Stimulated activated CD8-positive, alpha-beta memory T cell treated with anti-CD3 and anti-CD28 coated beads, Interleukin-12 subunit alpha, Interleukin-12 subunit beta, amount 100 ng/mL, for 1 hour (primary cell): ENCODE measurements around the gene SLX4IP.
A peak's percentile ranks its signal among the peaks of the same experiment; 100 is the strongest.
"Not testable (repeated sequence)": the region's sequence is repeated elsewhere in the genome, so short reads cannot be mapped to it uniquely, and the experiment has no call there.

ENCODE experiments used
- DNase-seq: peaks from one replicate; pipeline ENCODE4 v3.0.0-alpha.2; 2020; ENCODE audit warnings: low read depth

SLX4IP gene

DNA sequence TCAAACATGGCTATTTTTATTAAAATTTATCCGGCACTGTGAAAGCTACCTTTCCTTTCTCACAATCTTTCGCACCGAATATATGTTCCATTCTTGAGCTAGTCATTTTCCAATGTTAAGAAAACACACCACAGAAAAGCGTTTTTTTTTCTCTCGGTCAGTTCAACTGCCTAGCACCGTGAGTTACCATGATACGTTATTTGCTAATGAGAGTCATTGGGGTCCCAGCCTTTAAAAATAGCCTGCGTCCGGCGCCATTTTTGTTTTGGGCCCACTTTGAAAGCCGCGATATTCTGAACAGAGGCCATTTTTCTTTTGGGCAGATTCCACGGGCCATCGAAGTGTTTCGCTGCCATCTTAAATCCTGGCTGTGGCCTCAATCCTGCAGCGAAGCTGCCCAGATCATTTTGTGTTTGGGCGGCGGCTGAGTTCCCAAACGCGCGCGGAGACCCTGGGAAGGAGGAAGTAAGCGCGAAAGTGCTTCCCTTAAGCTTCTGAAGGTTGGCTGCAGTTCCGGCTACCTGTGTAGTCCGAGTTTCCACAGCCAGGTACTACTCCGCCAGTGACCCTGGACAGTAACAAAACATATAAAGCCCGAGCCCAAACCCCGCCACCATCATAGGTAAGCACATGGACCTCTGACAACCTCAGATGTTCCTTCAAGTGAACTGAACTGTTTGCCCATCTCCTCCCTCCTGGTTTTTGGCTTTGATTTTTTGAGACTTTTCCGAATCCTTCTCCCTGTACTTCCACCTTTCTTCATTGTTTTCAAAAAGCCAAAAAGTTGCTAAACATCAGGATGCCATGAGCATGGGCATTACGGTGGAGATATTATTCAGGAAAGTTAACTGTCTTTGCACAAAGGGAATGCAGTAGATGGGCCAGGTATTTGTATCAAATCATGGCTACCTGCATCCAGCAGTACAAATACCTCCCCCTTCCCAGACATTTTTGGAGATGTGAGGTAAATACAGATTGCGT, at the start of gene SLX4IP:
Gene SLX4IP, plus strand, starts transcription at position 474 of the 981 bp plus-strand sequence. CDS start 22,900 bp downstream, outside the sequence.
- peak; percentile 71 for DNase-seq

DNA sequence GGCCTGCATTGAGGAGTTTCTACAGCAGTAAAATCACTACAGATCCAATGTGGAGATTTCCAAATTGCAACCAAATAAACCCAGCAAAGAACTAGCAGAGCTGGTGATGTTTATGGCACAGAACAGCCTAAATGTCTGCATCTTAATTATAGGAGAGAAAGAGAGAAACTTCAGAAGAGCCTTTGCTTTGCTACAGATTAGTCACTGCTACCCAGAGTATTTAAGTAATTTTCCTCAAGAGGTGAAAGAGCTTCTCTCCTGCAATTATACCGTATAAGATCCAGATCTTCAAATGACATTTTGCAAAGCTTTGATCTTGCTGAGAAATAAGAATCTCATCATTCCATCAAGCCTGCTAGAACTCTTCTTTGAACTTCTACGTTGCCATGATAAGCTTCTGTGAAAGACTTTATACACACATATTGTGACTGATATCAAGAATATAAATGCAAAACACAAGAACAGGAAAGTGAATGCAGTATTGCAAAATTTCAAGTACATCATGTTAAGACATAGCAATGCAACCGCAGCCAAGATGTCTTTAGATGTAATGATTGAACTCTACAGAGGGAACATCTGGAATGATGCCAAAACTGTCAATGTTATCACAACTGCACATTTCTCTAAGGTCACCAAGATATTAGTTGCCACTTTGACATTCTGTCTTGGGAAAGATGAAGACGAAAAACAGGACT, 49.1 kb upstream of the SLX4IP start:
- DNase-seq = no peak

DNA sequence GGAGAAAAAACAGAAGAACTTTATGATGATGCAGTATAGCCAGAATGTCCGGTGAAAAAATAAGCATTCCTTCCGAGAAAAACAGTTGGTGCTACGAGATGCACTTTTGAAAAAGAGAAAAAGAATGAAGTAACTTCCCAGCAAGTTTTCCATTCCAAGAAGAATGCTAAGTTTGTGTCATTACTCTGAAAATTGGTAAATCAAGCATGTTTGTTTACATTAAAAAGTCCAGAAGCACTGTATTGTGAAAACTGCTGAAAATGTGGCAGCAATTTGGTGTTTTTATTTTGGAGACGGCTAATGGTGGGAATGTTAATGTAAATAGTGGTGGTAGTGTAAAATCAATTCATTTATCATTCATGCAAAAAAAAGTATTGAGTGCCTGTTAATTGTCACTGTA, 47.4 kb upstream of the SLX4IP start:
- no peak for DNase-seq

DNA sequence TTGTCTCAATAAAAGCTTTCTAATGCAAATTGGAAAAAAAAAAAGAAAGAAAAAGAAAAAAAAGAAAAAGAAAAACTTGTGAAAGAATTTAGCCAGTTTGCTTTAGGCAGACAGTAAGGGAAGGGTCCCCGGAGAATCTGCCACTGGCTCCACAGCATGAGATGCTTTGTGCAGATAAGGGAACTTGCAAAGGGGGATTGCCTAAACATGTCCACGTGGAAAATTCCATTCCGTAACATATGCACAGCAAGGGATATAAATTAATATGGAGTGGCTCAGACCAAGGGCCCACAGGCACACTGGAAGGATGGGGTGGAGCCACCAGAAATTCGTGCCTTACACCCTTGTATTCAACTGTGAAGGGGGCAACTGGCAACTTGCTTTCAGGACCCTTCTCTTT, 46.5 kb upstream of the SLX4IP start:
- no peak for DNase-seq

DNA sequence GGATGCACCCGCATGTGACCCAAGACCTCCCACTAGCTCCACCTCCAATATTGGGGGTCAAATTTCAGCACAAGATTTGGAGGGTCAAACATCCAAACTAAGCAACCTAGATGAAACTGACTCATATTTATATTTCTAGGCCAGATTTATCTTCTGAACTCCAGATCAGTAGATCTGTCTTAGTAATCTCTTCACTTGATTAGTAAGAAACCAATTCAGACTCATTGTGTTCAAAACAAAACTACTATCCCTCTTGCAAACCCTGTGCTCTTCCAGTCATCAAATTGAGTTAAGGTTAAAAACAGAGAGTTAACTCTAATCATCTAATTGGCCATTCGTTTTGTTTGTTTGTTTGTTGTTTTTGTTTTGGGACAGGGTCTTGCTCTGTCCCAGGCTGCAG, 44.4 kb upstream of the SLX4IP start:
- no peak for DNase-seq

DNA sequence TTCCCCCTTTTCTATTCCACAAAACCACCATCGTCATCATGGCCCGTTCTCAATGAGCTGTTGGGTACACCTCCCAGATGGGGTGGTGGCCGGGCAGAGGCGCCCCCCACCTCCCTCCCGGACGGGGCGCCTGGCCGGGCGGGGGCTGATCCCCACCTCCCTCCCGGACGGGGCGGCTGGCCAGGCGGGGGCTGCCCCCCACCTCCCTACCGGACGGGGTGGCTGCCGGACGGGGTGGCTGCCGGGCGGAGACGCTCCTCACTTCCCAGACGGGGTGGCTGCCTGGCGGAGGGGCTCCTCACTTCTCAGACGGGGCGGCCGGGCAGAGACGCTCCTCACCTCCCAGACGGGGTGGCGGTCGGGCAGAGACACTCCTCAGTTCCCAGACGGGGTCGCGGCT, 40.4 kb upstream of the SLX4IP start:
- DNase-seq = not testable (repeated sequence)

DNA sequence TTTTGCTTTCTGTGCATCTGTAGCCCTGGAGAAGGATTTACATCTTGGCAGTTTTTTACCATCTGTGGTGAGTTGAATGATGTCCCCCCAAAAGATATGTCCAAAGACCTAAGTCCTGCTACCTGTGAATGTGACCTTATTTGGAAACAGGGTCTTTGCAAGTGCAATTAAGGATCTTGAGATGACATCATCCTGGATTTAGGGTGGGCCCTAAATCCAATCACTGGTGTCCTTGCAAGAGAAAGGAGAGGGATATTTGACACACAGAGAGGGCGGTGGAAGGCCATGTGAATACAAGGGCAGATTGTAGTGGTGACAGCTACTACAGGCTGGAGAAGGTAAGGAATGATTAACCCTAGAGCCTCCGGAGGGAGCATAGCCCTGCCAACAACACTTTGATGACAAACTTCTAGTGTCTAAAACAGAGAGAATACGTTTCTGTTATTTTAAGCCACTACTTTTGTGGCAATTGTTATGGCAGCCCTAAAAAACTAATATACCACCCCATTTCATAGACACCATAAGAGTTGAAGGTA, 36.2 kb upstream of the SLX4IP start:
- DNase-seq = no peak

DNA sequence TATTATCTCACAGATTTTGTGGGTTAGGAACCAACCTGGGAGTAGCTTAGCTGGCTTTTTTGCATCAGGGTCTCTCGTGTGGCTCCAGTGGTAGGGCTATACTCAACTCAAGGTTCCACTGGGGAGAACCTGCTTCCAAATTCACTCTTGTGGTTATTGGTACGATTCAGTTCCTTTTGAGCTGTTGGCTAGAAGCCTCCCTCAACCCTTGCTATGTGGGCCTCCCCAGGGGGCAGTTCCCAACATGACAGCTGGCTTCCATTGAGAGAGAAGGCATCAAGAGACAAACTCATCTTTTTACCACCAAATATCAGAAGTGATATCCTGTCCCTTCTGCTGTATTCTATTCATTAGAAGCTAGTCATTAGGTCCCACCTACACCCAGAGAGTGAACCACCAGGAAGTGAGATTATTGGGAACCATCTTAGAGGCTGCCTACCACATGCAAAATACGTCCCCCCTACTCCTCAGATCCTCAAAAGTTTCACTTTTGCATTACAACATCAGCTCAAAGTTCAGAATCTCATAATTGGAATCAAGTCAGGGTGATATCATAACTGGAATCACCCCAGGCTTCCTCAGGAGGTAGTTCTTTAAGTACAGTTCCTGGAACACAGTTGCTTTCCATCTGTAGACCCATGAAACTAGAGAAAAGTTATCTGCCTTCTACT, 32.0 kb upstream of the SLX4IP start:
- no peak for DNase-seq

DNA sequence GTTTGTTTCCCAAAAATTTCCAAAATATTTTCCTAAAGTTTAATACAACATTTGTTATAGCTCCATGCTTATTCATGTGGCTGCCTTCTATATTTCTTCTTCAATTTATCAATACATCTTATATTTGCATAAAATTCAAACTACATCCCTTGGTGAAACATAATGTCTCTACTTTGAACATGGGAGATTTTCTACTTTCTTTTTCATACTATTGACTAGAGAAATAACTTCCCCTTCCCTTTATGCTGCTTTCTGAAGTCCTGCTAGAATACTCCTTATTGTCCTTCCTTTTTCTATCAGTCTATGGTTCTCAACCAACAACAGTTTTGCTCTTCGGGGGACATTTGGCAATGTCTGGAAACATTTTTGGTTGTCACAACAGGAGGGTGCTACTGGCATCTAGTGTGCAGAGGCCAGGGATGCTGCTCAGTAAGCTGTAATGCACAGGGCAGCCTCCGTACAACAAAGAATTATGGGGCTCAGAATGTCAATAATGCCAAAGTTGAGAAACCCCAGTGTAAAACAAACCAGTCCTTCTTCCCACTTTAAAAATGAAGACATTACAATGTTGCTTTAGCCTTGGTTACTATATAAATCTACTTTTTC, 31.0 kb upstream of the SLX4IP start:
- DNase-seq = no peak

DNA sequence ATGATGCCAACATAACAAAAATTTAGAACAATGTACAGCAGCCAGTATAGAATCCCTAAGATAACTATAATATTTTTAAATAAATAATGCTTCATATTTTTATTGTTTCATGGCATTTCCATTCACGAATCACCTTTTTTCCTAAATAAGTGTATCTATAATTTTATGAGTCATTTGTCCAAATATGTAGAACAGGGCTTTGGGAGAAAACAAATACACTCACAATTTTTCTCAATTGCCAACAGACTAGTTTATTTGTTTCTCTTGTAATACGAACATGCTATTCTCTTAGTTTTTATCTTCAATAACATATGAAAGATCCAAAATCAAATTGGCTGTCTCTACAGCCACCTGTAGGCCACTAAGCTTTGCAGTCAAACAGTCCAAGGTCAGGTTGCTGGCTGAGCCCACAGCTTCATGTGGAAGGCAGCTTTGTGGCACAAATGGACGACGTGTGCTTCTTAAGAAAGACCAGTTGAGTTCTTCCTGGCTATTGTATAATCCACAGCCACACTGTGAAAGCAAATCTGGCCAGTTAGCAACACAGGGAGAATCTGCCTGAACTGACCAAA, 30.1 kb upstream of the SLX4IP start:
- no peak for DNase-seq

DNA sequence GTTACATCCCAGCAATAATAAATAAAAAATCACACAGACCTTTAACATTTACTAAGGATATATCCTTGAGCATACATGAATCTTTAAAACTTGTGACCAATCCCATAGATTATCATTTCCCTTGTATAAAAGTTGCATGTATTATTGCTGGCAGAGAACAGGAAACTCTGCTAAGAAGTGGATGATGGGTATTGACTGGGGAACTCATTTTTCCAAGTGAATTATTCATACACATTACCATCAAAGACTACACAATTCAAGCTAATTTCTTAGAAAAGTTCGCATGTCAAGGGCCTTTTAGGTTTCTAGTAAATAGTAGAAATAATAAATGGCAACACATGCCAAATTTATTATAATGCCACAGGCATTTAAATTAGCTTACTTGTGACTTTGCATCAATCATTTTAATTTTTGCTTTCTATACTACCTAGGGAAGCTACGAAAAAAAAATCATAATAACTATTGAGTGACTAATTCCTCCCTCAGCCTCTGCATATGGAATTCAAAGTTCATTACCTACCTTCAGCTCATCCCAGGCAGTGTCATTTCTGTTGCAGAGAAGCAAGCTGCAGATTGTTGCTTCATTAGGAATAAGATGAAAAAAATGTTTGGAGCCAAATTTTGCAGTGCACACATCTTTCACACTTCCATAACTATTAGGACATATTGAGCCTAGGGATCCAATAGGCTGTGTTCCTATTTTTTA, 26.8 kb upstream of the SLX4IP start:
- DNase-seq = no peak

DNA sequence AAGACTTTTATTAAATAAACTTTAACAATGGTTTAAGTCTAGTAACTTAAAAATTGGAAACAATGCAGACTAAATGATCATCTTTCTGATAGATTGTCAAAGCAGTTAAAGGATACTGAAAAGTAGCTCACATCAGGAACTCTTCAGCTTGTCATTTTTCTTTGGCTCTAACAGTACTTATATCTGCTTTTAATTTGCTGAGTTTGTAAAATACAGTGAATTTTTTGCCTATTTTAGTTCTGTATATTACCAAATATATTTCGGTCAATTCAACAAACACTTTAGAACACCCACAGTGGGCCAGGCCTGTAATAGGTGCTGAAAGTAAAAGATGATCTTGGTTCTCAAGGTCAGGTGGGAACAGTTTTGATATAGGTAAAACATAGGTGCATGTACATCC, 23.4 kb upstream of the SLX4IP start:
- no peak for DNase-seq

DNA sequence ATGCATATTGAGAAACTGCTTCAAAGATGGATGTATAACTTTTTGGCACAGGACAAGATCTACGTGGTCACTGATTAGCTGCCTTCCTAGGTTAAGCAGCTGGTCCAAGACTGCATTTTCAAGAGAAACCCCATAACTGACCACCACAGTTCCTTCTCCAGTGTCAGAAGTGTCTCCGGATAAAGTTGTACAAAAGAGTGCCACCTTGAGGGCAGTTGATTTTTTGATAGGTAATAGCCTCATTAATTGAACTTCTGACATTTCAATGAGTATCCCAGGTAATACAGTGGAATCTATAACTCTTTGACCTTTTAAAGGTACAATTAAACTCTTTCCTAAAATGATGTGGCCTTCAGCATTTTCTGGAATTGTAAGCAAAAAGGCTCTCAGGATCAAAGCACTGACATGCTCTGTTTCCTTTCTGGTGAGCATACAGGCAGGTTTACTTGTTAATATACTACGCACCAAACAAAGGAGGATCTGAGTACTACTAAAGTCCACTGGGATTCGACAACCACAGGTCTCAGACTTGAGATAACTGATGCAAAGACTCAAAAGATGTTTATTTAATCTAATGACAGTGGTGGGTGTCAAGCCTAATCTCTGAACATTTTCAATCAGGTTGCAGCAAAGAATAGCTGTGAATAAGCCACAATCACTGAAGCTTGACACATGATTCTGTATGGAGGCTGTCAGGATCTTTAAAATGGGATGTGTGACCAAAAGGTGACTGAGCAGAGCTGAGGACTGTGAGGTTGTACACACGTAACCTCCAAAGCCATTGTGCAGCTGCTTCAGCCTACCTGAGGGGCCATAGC, 22.3 kb upstream of the SLX4IP start:
- no peak for DNase-seq

DNA sequence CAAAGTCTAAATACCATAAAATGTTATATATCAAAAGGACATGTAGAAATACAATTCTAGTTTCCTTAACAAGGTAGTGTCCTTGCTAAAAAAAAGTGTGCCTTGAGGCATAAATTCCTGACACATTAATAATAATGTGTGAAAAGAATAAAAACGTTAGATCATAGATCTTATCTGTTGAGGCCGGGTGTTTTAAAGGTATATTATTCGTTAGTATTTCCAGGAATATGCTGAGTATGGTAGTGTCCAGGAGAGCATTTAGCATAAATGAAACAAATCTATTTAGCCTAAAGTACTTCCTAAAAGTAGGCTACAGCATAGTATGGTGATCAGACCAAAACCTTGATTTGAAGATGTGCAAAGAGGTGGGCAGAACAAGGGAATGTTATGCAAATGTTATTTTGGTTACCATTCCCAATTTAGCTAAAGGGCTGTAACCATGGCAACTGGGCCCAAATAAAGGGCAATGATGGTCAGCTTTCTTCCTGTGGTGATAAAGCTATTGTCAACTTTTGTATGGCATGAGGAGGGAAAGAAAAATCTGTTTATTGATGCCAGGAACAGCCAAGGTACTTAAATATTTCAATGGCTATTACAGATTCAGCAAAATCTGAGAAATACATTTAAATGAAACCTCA, 20.0 kb upstream of the SLX4IP start:
- no peak for DNase-seq

DNA sequence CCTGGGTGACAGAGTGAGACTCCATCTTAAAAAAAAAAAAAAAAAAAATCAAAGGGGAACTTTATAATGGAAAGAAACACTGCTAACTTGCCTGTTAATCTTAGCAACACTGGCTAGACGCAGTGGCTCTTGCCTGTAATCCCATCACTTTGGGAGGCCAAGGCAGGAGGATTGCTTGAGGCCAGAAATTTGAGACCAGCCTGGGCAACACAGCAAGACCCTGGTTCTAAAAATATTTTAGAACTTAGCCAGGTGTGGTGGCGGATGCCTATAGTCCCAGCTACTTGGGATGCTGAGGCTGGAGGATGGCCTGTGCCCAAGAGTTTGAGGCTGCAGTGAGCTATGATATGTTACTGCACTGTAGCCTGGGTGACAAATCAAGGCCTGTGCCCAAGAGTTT, 17.9 kb upstream of the SLX4IP start:
- not testable (repeated sequence) for DNase-seq

DNA sequence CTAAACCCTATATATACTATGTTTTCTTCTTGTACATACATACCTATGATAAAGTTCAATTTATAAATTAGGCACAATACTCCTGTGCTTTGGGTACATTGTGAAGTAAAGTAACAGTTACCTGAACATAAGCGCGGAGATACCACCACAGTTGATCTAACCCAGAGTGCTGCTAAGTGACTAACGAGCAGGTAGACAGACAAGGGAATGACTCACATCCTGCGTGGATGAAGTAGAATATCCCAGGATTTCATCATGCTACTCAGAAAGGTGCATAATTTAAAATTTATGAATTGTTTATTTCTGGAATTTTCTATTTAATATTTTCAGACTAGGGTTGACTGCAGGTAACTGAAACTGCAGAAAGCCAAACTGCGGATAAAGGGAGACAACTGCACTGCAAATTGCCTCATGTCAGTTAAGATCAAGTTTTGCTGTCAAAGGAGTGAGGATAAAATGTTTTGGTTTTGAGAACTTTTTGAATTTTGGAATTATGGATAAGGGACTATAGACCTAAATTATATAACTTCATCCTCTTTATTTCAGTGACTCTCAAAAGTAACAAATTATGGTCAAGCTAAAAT, 15.5 kb upstream of the SLX4IP start:
- DNase-seq = no peak

DNA sequence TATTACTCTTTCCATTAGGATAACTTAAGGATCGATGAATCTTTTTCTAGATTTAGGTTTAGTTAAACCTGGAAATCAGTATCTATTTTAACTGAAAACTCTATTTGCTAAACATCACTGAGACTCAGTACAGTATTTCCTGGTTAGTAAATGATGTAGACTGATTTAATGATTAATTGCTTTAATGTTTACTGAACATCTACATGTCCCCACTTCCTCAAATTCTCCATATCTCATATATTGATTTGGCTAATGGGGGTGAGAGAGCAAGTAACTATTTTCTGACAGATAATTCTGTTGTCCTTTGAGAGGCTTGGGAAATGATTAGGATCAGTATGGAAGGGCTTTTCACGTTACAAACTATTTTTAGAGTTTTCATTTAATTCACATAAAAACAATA, 11.4 kb upstream of the SLX4IP start:
- no peak for DNase-seq

DNA sequence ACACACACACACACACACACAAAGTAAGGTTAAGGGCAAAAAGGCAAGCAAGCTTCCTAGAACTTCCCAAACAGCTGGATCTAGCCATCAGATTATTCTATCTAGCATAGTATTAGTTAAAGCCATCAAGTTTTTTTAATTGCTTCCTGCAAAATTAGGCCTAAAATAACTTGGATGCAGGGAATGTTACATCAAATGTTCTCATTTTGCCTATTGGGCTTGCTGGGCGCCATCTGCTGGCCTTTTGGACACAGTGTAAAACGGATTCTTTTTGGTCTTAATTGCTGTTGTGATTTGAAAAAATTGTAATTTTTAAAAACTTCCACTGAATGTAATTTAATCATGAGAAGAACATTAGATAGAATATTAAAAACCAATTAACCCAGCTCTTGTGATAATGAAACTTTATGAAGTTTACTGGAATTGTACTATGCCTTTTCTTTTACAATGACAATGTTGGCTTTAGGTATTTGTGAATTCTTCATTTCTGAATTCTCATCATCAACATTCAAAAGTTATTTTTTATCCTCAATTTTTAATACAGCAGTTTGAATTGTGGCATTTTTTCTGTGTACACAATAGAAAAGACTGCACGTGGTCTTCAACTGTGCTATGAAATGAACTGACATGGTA, 7.9 kb upstream of the SLX4IP start:
- DNase-seq = peak; percentile 27

DNA sequence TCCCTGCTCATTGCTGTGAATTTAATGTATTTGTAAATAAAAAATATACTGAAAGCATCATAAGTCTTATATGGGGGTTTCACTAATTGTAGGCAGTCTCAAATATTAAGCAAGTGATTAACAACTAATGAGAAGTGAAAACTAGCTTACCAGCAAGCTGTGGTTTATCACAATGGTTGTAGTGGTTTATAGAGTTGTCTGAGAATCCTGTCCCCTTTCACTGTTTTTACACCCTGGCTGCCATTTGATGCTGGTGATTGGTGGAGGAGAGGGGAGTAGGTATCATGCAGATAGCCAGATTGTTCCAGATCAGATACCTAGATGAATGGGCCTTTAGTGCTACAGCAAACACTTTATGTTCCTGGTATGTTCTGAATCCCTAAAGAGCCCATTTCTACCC, 7.1 kb upstream of the SLX4IP start:
- no peak for DNase-seq
